ENCODE measurements around the gene LDLRAD4. TPM values are rescaled to one million over a fixed set of nuclear protein-coding genes. Genes with fewer than 3 reads are reported as not detected.

Gene LDLRAD4
- total and polyA plus RNA-seq, 9 of the 15 experiments (the other 6 are each of a cell fraction or from before 2014, with no cell fraction given), result 0.01 TPM; not detected in 8

DNA sequence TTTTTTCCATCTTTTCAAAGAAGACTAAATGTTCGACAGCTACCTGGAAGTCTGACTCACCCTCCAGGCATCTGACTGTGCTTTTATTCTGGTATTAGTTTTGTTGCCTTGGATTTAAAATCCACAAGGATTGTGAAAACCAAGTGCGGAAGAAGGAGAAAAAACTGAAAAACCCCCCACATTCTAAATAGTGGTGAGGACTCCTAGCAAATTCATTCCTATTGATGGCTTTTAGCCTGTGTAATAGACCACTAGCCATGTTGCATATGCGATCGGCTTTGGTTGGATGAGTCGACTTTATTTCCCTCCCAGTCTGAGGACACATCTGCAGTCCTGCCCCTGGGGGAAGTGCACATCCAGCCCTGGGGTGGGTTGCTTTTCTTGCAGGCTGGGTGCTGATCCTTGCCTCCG, 16.9 kb downstream of the LDLRAD4 start (continued):
- no peak for TF ChIP-seq DEAF1 (CRISPR knock-in tag; IDR thresholded peaks at IDR 0.05)
- no peak for TF ChIP-seq TRIM28 (IDR thresholded peaks at IDR 0.05)
- TF ChIP-seq NFIX (CRISPR knock-in tag; IDR thresholded peaks at IDR 0.05; ENCODE audit: low read depth), result no peak

DNA sequence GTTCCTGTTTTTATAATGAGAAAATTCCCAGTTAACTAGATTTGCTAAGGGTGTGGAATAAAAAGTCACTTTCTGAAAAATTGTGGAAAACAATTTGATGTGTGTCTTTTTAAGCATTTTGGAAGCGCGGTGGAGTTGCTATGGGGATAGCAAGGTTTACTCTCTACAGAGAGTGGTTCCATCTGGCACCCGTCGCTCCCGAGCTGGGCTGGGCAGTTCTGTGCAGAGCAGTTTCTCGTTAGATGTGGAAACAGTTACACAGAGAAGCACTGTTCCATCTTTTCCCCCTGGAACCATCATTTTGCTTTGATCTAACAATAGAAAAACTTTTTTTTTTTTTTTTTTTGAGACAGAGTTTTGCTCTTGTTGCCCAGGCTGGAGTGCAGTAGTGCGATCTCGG, 17.4 kb downstream of the LDLRAD4 start:
- ATAC-seq (no peak), FAIRE-seq (no peak), DNase-seq (ENCODE audit: extremely low read depth in 1 of 4, low spot score in 3 of 4) (no peak)
- H3K79me2 ChIP-seq (ENCODE audit: control insufficient read depth, insufficient read depth, low read length), result no peaks in the 10 kb centered on the region
- no peaks in the 10 kb centered on the region for H3K36me3 ChIP-seq (ENCODE audit: control insufficient read depth, insufficient read depth, low read length)
- WGBS (ENCODE audit: insufficient coverage, low coverage, missing lambda C conversion rate), result 4% methylated on average over 7 of the region's 8 CpGs
- TF ChIP-seq SMAD4 (CRISPR knock-in tag; conservative IDR thresholded peaks at IDR 0.05) (no peak), ZFX (CRISPR knock-in tag; IDR thresholded peaks at IDR 0.05) (no peak), ARID2 (IDR thresholded peaks at IDR 0.05) (no peak), POLR3G (IDR thresholded peaks at IDR 0.05; ENCODE audit: extremely low read depth, insufficient read length, insufficient replicate concordance) (no peak)
- TF ChIP-seq, protein P1, sequence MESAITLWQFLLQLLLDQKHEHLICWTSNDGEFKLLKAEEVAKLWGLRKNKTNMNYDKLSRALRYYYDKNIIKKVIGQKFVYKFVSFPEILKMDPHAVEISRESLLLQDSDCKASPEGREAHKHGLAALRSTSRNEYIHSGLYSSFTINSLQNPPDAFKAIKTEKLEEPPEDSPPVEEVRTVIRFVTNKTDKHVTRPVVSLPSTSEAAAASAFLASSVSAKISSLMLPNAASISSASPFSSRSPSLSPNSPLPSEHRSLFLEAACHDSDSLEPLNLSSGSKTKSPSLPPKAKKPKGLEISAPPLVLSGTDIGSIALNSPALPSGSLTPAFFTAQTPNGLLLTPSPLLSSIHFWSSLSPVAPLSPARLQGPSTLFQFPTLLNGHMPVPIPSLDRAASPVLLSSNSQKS (CRISPR knock-in tag; IDR thresholded peaks at IDR 0.05), result no peak
- TF ChIP-seq, protein P2, sequence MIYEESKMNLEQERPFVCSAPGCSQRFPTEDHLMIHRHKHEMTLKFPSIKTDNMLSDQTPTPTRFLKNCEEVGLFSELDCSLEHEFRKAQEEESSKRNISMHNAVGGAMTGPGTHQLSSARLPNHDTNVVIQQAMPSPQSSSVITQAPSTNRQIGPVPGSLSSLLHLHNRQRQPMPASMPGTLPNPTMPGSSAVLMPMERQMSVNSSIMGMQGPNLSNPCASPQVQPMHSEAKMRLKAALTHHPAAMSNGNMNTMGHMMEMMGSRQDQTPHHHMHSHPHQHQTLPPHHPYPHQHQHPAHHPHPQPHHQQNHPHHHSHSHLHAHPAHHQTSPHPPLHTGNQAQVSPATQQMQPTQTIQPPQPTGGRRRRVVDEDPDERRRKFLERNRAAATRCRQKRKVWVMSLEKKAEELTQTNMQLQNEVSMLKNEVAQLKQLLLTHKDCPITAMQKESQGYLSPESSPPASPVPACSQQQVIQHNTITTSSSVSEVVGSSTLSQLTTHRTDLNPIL (CRISPR knock-in tag; IDR thresholded peaks at IDR 0.05), result no peak
- intact Hi-C loops (cut with micrococcal nuclease) (no loop called here), in situ Hi-C loops (cut with MboI) (no loop called here)
- no peaks in the 10 kb centered on the region for H3K9me3 ChIP-seq (replicated peaks; ENCODE audit: control insufficient read depth, insufficient read depth, low read depth, low read length)
- H3K4me3 ChIP-seq, result no peak overlapping the region
- ChIA-PET POLR2A (interaction anchor here (0.7 to 1.3 kb wide), 2 partner anchors 11 to 16 kb away, joined by 3 to 4 read pairs; no protein-coding TSS in a partner anchor), CTCF (ENCODE audit: low intra/inter-chr PET ratio) (no interaction called here)
- peaks cover 34 to 62% of the 10 kb centered on the region in 2 experiments for H3K27me3 ChIP-seq (ENCODE audit: control insufficient read depth in 2 of 2, insufficient read depth in 2 of 2, low read length in 2 of 2)
- H2AFZ ChIP-seq (ENCODE audit: low read depth, low read length), result no peak overlapping the region
- no peak overlapping the region for H3K4me2 ChIP-seq (ENCODE audit: insufficient read depth, low read length)
- no peak overlapping the region for H3K9ac ChIP-seq (ENCODE audit: insufficient read depth in 1 of 2, low read depth in 2 of 2, low read length in 2 of 2)
- H3K4me1 ChIP-seq (replicated peaks in 1 of 2; ENCODE audit: control insufficient read depth in 2 of 2, insufficient read depth in 2 of 2, low read length in 2 of 2), result no peaks in the 10 kb centered on the region
- H3K9me1 ChIP-seq (ENCODE audit: control insufficient read depth, insufficient read depth, low read length), result no peaks in the 10 kb centered on the region
- peaks cover 5% of the 10 kb centered on the region for H4K20me1 ChIP-seq (replicated peaks; ENCODE audit: control insufficient read depth, insufficient read depth, low read length)
- H3K27ac ChIP-seq (ENCODE audit: extremely low read depth, low read depth, low read length), result no peak overlapping the region
- no TSS peak for BruUV-seq (replicated peaks)

All from K562 (cell line).